Smooth muscle cell (in vitro differentiated cells): Measurements from ENCODE around the gene SLC5A11. TPM values are rescaled to one million over a fixed set of nuclear protein-coding genes. Genes with fewer than 3 reads are reported as not detected.

Experiments
- DNase-seq: peaks from one replicate; lab custom pipeline; 2025; ENCODE audit not compliant: unreplicated experiment; lab: John Stamatoyannopoulos, UW
- H2AFZ ChIP-seq: fragments of 200-600 bp; sonication (generic); 2 replicates; pipeline ENCODE4 v1.6.0; 2016; ENCODE audit warnings: antibody characterized with exemption, low read depth, mild to moderate bottlenecking
- H3F3A ChIP-seq: fragments of 200-600 bp; sonication (generic); 2 replicates; pipeline ENCODE4 v1.6.0; 2017; ENCODE audit warnings: antibody characterized with exemption, low read depth
- H3K27ac ChIP-seq: fragments of 200-600 bp; sonication (generic); 2 replicates; pipeline ENCODE4 v1.5.1; 2016; ENCODE audit warnings: low read depth, mild to moderate bottlenecking
- H3K27me3 ChIP-seq: fragments of 200-600 bp; sonication (generic); 2 replicates; pipeline ENCODE4 v1.6.1; 2016; ENCODE audit warnings: low read depth, mild to moderate bottlenecking
- H3K36me3 ChIP-seq: fragments of 200-600 bp; sonication (generic); 2 replicates; pipeline ENCODE4 v1.5.1; 2016; ENCODE audit warnings: low read depth
- H3K4me1 ChIP-seq: fragments of 200-600 bp; sonication (generic); 2 replicates; pipeline ENCODE4 v1.5.1; 2016; ENCODE audit warnings: low read depth
- H3K4me2 ChIP-seq: fragments of 200-600 bp; sonication (generic); 2 replicates; pipeline ENCODE4 v1.6.0; 2016; ENCODE audit warnings: mild to moderate bottlenecking
- H3K4me3 ChIP-seq: fragments of 200-600 bp; sonication (generic); 2 replicates; pipeline ENCODE4 v1.5.1; 2016; ENCODE audit warnings: mild to moderate bottlenecking
- H3K79me2 ChIP-seq: fragments of 200-600 bp; sonication (generic); 2 replicates; pipeline ENCODE4 v1.6.0; 2016; ENCODE audit warnings: low read depth, mild to moderate bottlenecking
- H3K9ac ChIP-seq: fragments of 200-600 bp; sonication (generic); 2 replicates; pipeline ENCODE4 v1.6.0; 2016; ENCODE audit warnings: low read depth
- H3K9me3 ChIP-seq: fragments of 200-600 bp; sonication (generic); replicated peaks from 2 replicates; pipeline ENCODE4 v1.5.1; 2016; ENCODE audit warnings: low read depth
- H4K20me1 ChIP-seq: fragments of 200-600 bp; sonication (generic); 2 replicates; pipeline ENCODE4 v1.6.0; 2016; ENCODE audit warnings: low read depth
- CTCF ChIP-seq: fragments of 200-600 bp; sonication (generic); IDR thresholded peaks from 2 replicates; pipeline ENCODE4 v1.5.1; 2017; ENCODE audit warnings: borderline replicate concordance, mild to moderate bottlenecking, antibody characterized with exemption; ENCODE audit not compliant: insufficient read depth, poor library complexity, severe bottlenecking
- WGBS: methylation state at CpG from one replicate; pipeline ENCODE4 v1.1.7; 2016; ENCODE audit warnings: low lambda C conversion rate; 5-methylcytosine and 5-hydroxymethylcytosine counted together
- polyA plus RNA-seq: library from polyadenylated mRNA; unstranded; fragments of >200 nt; fragmentation: Nextera tagmentation; extraction: Ambion mirVana; gene quantifications from 2 replicates; pipeline ENCODE4 v1.2.1, GENCODE V29; 2016
- total RNA-seq: library from RNA; depleted of rRNA; stranded (reverse); fragments of >200 nt; gene quantifications from 2 replicates; pipeline ENCODE4 v1.2.3, GENCODE V29; 2014

The SLC5A11 gene
- total and polyA plus RNA-seq, 2 experiments from 2014 or later, result not detected

DNA sequence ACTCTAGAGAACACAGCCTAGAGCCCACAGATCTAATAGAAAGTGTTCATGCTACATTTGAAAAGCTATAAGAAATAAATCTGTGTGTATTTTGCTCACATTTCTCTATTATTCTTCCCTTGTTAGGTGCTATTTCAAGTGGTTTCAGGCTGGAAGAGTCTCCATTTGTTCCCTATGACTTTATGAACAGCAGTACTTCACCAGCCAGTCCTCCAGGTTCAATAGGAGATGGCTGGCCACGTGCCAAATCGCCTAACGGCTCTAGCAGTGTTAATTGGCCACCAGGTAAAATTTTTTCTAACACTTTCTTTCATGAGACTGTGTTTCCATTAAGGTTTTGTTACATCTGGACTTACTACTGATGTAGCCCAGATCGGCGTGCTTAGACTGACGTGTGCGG, 30.7 kb upstream of the SLC5A11 start:
- Histone ChIP-seq H3K9me3 (no peaks in the 10 kb centered on the region), H3K9ac (no peak overlapping the region), H3K36me3 (peaks cover 31% of the 10 kb centered on the region), H3K4me3 (no peak overlapping the region), H3K4me2 (no peak overlapping the region), H2AFZ (no peak overlapping the region), H3K79me2 (no peaks in the 10 kb centered on the region), H3K4me1 (no peaks in the 10 kb centered on the region), H3K27me3 (no peaks in the 10 kb centered on the region), H4K20me1 (peaks cover 6% of the 10 kb centered on the region), H3K27ac (no peak overlapping the region), H3F3A (peaks cover 2% of the 10 kb centered on the region)
- 94% methylated on average over 7 of the region's 7 CpGs for WGBS
- DNase-seq, result no peak
- TF ChIP-seq CTCF, result no peak

- H3K36me3 ChIP-seq, result peaks cover 38% of the 10 kb centered on the region
- no peaks in the 10 kb centered on the region for H3F3A ChIP-seq
- WGBS, result 97% methylated on average over 6 of the region's 6 CpGs
- no peaks in the 10 kb centered on the region for H3K4me1 ChIP-seq
- no peak overlapping the region for H3K27ac ChIP-seq
- no peak overlapping the region for H3K9ac ChIP-seq
- DNase-seq, result no peak
- H3K27me3 ChIP-seq, result no peaks in the 10 kb centered on the region
- H3K4me3 ChIP-seq, result no peak overlapping the region
- peaks cover 6% of the 10 kb centered on the region for H4K20me1 ChIP-seq
- no peaks in the 10 kb centered on the region for H3K79me2 ChIP-seq
- H2AFZ ChIP-seq, result no peak overlapping the region
- TF ChIP-seq CTCF, result no peak
- no peaks in the 10 kb centered on the region for H3K9me3 ChIP-seq
- H3K4me2 ChIP-seq, result no peak overlapping the region
These were observed 29.1 kb upstream of the SLC5A11 start for GRCh38 chr16:24816688-24817087.

DNA sequence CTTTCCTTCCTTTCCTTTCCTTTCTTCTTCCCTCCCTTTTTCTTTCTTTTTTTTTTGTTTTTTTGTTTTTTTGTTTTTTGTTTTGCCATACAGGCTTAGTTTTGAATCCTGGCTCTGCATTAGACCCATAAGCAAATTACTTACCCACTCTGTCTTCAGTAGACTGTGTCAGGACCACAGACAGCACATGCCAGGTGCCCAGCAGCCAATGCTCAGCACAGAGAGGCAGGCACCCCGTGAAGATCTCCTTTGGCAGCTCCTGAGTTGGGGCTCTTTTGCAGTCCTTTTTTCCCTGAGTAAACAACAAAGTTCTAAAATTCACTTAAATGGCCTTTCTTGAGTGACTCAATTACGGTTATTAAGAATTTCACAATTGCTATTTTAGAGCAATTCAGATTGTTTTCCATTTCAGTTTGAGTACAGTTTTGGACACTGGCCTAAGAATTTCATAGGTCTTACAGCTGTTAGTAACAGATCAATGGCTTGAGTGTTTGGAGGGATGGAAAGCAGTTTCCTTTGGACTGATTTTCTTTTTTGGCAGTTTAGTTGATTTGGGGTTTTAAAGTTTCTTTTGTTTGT, 26.2 kb upstream of the SLC5A11 start:
- Histone ChIP-seq H3K4me2 (no peak overlapping the region), H2AFZ (no peak overlapping the region), H3K9me3 (no peaks in the 10 kb centered on the region), H3K9ac (no peak overlapping the region), H3F3A (no peaks in the 10 kb centered on the region), H3K27me3 (no peaks in the 10 kb centered on the region), H3K4me1 (no peaks in the 10 kb centered on the region), H3K36me3 (peaks cover 37% of the 10 kb centered on the region), H4K20me1 (peaks cover under 1% of the 10 kb centered on the region), H3K27ac (no peak overlapping the region), H3K4me3 (no peak overlapping the region), H3K79me2 (no peaks in the 10 kb centered on the region)
- 100% methylated on average over 2 of the region's 2 CpGs for WGBS
- DNase-seq, result no peak
- no peak for TF ChIP-seq CTCF

DNA sequence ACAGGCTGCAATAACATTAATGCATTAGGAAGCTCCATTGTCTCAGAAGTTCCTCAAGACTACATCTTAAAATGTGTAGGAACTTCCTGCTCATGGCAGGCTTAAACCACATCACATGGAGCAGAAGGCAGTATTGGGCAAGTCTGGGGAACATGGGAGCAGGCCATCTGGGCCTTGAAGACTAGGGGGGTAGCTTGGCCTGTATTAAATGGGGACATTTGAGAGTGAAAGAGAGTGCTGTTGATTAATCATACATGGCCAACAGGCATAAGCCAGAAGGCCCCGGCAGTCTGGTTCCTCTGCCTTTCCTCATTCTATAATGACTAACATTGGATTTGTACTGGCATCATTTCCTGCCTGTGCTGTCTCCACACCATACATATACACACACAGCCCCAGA, 25.2 kb upstream of the SLC5A11 start:
- Histone ChIP-seq H3K36me3 (peaks cover 29% of the 10 kb centered on the region), H3K9ac (no peak overlapping the region), H3K79me2 (no peaks in the 10 kb centered on the region), H3K9me3 (no peaks in the 10 kb centered on the region), H3K4me1 (no peaks in the 10 kb centered on the region), H4K20me1 (peaks cover 10% of the 10 kb centered on the region), H3K4me3 (no peak overlapping the region), H3K27ac (no peak overlapping the region), H3K4me2 (no peak overlapping the region), H3K27me3 (no peaks in the 10 kb centered on the region), H3F3A (peaks cover 1% of the 10 kb centered on the region), H2AFZ (no peak overlapping the region)
- no peak for DNase-seq
- WGBS, result 88% methylated on average over 1 of the region's 1 CpG
- TF ChIP-seq CTCF, result no peak
